Ammon's horn (tissue), 1 donor: Measurements from ENCODE around the gene RUNDC1.
A peak's percentile ranks its signal among the peaks of the same experiment; 100 is the strongest.
"Not testable (repeated sequence)": the region's sequence is repeated elsewhere in the genome, so short reads cannot be mapped to it uniquely, and the experiment has no call there.

ENCODE experiments used
- DNase-seq: peaks from one replicate; pipeline ENCODE4 v3.0.0-alpha.2; 2016; ENCODE audit warnings: low spot score

The RUNDC1 gene

DNA sequence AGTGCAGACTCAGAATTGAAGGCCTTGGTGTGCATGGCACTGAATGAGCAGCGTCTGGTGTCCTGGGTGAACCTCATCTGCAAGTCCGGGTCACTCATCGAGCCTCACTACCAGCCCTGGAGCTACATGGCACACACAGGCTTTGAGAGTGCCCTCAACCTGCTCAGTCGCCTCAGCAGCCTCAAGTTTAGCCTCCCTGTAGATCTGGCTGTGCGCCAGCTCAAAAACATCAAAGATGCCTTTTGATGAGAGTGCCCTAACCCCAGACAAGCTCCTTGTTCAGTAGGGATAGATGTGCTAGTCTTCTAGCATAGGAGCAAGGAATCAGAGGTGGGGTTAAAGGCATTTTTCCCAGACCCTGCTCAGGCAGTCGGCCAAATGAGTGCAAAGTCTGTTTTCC is 11.1 kb downstream of the RUNDC1 start:
- DNase-seq, result no peak

DNA sequence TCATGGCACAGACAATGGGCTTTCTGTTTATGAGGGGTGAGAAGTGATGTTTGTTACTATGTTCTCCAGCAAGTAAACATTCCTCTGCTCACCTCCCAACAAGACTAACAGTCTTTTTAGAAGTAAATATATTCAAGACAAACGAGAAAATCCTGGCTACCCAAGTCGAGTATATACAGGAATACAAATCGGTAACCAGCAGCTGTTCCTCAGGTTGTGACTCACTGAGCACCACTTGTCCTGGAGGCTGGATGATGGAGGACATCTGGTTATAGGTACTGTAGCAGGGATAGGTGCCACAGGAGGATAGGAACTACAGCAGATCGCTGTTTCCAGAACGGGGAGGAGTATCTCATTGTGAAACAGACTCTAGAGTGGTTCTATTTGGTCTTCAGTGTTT is 12.5 kb downstream of the RUNDC1 start:
- DNase-seq, result no peak

- DNase-seq, result not testable (repeated sequence)
These were observed 13.5 kb downstream of the RUNDC1 start for GRCh38 chr17:42993913-42994312.

GRCh38 chr17:42997390-42997983 is 17.1 kb downstream of the RUNDC1 start:
- no peak for DNase-seq

DNA sequence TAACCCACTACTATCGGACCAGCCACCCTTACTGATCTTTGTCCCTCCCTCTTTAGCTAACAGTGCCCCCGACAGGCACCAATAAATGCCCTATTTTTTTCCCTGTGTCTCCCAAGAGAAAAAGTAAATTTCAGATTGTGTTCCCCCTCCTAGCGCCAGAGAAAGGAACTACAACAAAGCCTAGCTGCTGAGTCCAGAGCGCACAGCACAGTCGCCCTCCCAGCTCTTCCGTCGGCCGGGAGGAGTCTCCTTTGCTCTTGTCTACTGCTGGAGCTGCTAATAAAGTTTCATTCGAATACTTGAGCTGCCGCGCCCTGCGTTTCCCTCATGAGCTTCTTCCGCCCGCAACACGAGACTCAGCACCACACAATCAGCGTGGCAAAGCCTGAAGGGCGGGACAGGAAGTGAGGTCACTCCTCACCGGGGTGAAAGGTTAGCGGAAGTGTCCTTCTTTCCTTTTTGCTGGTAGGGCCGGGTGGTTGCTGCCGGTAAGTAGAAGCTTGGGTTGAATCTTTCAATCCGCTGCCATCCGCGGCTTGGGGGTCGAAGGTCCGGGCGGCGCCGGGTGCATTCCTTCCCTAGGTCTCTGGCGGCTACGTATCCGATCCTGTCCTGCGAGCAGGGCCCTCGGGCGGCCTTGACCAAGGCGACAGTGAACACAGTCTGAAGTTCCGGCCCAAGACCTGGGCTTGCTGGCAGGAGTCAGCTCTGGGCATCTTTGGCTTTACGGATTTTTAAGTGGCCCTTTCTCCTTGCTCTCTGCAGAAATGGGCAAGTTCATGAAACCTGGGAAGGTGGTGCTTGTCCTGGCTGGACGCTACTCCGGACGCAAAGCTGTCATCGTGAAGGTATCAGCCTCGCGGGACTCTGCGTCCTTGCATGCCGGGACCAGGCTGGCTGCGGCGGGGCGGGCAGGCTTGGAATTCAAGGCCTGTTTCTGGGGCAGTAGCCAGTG is 17.9 kb downstream of the RUNDC1 start, which contains the start of gene RPL27:
TSS of gene RPL27 (plus strand) at position 436 of the 955 bp plus-strand sequence. CDS start at position 768, 332 bp downstream.
- DNase-seq, result peak; percentile 100

DNA sequence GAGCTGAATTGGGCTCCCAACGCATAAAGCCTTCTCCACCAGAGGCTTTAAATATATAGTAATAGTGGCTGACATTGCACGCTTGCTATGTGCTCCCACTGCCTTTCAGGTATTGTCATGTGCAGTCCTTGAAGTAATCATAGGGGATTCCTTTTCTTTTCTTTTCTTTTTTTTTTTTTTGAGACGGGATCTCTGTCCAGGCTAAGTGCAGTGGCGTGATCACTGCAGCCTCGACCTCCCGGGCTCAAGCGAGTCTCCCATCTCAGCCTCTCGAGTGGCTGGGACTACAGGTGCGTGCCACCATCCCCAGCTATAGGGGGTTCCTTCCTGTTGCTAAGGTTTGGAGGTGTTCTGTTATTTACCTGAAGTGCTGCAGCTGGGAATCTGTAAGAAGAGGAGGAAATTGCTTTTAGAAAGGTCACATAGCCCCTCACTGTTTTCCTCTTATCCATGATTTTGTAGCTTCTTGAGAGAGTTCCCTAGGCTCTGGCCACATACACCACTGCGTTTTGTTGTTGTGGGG is 18.7 kb downstream of the RUNDC1 start:
- no peak for DNase-seq

DNA sequence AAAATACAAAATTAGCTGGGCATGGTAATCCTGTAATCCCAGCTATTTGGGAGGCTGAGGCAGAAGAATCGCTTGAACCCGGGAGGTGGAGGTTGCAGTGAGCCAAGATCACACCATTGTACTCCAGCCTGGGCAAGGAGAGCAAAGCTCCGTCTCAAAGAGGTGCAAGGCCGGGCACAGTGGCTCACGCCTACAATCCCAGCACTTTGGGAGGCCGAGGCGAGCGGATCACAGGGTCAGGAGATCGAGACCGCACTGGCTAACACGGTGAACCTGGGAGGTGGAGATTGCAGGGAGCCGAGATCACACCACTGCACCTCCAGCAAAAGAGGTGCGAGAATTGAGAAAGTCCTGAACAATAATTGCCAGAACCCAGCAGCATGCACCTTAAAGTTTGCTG is 20.5 kb downstream of the RUNDC1 start:
- not testable (repeated sequence) for DNase-seq

GRCh38 chr17:43003542-43004172 is 23.3 kb downstream of the RUNDC1 start:
- no peak for DNase-seq

GRCh38 chr17:43006639-43007551 is 26.5 kb downstream of the RUNDC1 start, which contains the start of gene IFI35:
Gene IFI35, plus strand, starts transcription at chr17:43006784. Its CDS starts 164 bp downstream, at chr17:43006948.
- peak; percentile 86 for DNase-seq

DNA sequence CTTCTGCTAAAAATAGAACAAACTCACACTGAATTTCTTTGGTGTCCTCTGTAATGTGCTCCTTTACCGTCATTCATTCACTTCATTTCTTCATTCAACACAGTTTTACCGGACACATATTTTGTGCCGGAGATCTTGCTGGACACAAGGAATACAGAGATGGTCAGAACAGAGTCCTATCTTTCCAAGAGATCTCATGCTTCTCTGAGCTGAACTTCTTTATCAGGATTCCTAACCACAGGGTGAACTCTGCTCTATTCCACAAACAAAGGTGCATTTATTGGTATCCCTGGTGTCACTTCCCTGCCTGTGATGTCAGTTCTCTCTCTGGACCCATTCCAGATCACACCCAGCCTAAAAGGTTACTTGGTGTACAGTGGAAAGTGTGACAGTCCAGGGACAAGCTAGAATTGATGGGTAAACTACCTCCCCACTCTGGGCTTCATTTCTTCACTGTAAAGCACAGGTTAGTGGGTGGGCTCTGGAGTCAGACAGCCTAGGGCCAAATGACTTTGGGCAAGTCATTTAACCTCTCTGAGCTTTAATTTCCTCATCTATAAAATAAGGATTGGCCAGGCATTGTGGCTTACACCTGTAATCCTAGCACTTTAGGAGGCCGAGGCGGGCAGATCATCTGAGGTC is 30.4 kb downstream of the RUNDC1 start:
- DNase-seq, result no peak

DNA sequence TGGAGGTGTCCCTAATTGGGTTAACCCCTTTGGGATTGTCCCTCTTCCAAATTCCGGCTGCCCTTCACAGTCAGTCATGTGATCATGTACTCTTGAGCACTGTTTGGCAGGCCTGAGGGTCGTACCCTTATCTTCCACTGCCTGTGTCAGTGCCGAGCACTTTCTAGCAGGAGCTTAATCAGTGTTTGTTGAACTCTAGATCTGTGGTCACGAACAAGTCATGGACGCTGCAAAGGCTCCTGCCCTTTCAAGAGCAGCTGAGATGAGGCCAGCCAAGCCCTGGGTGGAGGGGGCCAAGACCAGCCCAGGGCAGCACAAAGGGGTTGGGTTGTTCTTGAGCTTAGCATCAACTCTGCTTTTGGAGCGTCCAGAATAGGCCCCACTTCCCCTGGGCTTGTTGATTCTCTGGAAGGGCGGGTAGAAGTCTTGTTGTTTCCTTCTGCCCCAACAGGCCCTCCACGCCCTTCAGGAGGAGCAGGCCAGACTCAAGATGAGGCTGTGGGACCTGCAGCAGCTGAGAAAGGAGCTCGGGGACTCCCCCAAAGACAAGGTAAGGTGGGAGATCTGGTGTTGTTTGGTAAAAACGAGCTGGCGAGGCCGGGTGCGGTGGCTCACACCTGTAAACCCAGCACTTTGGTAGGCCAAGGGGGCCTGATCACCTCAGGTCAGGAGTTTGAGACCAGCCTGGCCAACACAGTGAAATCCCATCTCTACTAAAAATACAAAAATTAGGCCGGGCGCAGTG is 31.5 kb downstream of the RUNDC1 start:
- DNase-seq, result no peak

DNA sequence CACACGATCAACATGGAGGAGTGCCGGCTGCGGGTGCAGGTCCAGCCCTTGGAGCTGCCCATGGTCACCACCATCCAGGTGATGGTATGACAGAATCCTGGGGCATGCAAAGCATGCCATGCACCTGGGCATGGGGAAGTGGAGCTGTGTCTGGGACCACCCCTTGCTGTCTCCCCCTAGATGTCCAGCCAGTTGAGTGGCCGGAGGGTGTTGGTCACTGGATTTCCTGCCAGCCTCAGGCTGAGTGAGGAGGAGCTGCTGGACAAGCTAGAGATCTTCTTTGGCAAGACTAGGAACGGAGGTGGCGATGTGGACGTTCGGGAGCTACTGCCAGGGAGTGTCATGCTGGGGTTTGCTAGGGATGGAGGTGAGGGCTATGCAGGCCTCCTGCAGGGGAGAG is 32.9 kb downstream of the RUNDC1 start:
- DNase-seq, result no peak

- DNase-seq, result no peak
These were observed 33.8 kb downstream of the RUNDC1 start for GRCh38 chr17:43014020-43014648.

- DNase-seq, result no peak
These were observed 34.5 kb downstream of the RUNDC1 start for GRCh38 chr17:43014649-43015542.

DNA sequence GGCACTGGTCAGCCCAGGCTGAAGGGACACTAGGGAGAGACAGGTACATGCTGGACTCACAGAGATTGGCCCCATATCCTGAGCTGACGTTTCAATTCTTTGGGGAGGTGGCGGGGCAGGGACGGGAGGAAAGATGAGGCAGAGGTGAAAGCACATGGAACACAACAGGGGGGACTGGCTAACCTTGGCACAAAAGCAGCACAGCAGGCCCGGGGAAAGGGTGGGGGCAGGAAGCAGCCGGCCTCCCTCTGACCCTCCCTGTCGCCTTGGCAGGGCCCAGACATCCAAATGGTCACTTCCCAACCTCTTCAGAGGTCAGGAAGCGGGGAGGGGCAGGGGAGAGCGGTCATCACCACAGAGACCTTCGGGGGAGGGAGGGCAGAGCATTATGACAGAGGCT is 35.2 kb downstream of the RUNDC1 start:
- no peak for DNase-seq

GRCh38 chr17:43016216-43016615 is 35.9 kb downstream of the RUNDC1 start:
- no peak for DNase-seq

GRCh38 chr17:43018008-43018853 is 37.9 kb downstream of the RUNDC1 start:
- DNase-seq, result peak; percentile 54

DNA sequence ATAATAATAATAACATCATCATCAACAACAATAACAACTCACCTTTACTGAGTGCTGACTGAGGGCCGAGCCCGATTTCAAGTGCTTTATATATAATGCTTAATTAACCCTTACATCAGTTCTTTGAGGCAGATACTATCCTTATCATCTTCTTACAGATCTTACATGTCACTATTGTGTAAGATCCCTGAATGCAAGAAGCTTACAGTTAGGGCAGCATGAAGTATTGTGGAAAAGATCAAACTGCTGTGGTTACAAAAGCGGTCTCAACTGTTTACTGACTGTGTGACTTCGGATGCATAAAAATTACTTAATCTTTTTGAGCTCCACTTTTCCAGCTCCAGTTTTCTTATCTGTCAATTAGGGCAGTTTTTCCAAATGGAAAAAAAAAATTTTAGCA is 38.6 kb downstream of the RUNDC1 start:
- no peak for DNase-seq
